Tibial nerve (tissue), 3 donors: ENCODE results near the gene STPG3.

Source experiments
- CTCF ChIP-seq, 5 experiments: fragments of 200-600 bp in 3 of 5; fragments of 450-650 bp in 2 of 5; sonication (generic) in 3 of 5; IDR thresholded peaks; one replicate each; pipeline ENCODE4 v1.5.1; 2016 to 2019; ENCODE audit warnings: antibody characterized with exemption in 5 of 5, mild to moderate bottlenecking in 3 of 5, moderate library complexity in 2 of 5
- POLR2A ChIP-seq, 2 donors: fragments of 450-650 bp; IDR thresholded peaks; one replicate each; pipeline ENCODE4 v1.6.1; 2017; ENCODE audit warnings: antibody characterized with exemption in 2 of 2, mild to moderate bottlenecking in 2 of 2, moderate library complexity in 2 of 2

- TF ChIP-seq CTCF (IDR thresholded peaks at IDR 0.05) (no peak), POLR2A (IDR thresholded peaks at IDR 0.05) (no peak)
These were observed 5.8 kb downstream of the STPG3 start for GRCh38 chr9:137256856-137257255.
